SKM-1 (cell line): Measurements from ENCODE around the gene PPP1CA.

ENCODE experiments used
- DNase-seq: peaks from one replicate; lab custom pipeline; 2025; ENCODE audit not compliant: unreplicated experiment; lab: John Stamatoyannopoulos, UW

PPP1CA gene

GRCh38 chr11:67387069-67387468 lies 14.6 kb downstream of the PPP1CA start:
- no peak for DNase-seq

DNA sequence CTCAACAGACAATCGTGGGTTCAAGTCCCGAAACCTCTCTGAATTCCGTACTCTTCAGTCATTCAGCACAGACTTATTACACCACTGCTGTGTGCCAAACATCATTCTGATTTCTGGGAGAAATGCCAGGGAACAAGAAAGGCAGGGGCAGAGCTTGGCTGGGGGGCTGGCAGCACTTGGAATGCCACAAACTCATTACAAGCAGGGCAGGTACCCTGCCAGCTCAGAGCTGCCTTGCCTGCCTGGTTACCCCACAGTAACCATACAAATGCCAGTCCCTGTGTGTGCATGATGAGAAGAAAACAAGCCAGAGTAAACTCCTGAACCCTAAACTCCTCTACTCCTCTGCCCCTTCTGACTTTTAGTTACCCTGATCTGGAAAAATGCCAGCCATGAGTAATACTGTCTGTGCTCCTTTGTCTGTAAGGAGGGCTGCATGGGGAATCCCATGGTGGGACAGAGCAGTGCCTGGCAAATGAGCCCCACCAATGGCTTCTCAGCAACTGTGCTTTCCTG lies 16.7 kb downstream of the PPP1CA start:
- DNase-seq, result no peak

- peak; percentile 66 for DNase-seq
Observed at GRCh38 chr11:67382276-67383136, 19.2 kb downstream of the PPP1CA start.

DNA sequence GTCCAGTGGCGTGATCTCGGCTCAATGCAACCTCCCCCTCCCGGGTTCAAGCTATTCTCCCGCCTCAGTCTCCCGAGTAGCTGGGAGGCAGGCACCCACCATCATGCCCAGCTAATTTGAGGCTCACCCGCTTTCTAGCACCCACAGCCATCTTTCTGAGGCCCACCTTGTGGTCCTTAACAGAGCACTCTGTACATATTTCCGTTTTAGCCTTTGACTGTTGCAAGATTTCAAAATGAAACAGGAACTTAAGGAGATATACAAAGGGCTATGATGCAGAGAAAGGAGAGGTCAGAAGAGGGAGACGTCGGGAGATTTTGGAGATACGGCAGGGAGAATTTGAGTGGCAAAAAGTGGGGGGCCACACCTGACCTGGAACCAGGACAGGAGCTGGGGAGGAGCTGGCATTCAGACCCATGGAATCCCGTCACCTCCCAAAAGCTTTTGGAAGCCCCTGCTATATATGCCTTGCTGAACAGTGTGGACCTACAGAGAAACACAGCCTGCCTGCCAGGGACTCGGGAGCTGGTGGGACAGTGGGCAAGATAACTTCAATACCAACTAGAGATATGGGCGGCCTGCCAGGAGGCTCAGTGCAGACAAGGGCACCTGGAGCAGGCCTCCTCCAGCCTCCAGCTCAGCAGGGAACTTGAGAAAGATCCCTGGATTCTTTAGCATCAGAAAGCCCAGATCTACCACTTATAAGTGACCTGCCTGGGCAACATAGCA lies 20.2 kb downstream of the PPP1CA start:
- peak; percentile 85 for DNase-seq

- no peak for DNase-seq
Observed at GRCh38 chr11:67379061-67380058, 22.3 kb downstream of the PPP1CA start.

DNA sequence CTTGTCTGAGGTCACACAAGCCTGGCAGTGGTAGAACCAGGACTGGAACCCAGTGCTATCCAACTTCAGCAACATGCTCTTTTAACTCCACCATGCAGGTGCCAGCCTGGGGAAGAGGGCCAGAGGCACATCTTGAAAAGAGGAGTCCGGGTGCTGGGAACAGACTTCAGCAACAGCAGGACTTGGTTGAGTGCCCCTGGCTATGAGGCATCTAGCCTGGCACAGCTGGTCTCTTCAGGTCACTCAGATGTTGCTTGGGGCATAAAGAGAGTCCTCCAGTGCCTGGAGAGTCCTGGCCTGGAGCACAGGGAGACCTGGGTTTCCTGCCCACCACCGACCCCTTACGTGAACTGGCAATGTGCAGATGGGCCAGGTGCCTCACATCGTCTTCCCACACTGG lies 23.1 kb downstream of the PPP1CA start:
- no peak for DNase-seq

DNA sequence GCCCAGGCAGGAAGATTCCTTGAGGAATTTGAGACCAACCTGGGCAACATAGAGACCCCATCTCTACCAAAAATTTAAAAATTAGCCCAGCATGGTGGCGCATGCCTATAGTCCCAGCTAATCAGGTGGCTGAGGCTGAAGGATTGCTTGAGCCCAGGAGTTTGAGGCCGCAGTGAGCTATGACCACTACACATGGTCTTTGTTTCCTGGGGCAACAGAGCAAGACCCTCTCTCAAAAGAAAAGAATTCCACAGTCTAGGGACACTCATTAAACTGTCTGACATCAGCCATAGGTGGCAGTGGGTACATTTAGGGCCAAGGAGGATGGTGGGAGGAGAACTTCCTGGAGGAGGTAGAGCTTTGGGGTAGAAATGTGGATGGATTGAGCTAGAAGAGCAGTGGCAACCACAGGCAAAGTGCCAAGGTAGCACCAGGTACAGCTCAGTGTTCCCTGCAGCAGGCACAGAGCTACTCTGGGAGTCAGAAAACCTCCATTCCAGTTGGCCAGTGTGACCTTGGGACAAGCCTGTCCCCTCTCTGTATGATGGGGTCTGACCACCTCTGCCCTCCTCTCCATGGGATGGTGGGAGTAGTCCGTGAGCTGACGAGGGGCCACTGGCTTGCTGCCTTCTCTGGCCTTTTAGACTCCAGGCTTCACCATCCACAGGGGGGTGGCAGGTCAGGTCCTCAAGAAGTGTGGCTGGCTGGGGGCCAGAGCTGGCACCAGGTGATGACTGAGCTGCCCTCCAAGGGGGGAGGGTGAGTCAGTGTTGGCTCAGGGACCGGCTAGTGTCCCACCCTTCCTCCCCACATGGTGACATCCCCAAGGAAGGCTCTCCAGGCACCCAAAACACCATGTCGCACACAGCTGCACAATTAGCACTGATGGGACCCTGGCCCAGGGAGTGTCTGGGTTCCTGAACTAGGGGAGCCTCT lies 24.5 kb downstream of the PPP1CA start:
- DNase-seq, result no peak

- DNase-seq, result no peak
Observed at GRCh38 chr11:67376063-67376820, 25.4 kb downstream of the PPP1CA start.

GRCh38 chr11:67375320-67376055 lies 26.2 kb downstream of the PPP1CA start:
- no peak for DNase-seq

DNA sequence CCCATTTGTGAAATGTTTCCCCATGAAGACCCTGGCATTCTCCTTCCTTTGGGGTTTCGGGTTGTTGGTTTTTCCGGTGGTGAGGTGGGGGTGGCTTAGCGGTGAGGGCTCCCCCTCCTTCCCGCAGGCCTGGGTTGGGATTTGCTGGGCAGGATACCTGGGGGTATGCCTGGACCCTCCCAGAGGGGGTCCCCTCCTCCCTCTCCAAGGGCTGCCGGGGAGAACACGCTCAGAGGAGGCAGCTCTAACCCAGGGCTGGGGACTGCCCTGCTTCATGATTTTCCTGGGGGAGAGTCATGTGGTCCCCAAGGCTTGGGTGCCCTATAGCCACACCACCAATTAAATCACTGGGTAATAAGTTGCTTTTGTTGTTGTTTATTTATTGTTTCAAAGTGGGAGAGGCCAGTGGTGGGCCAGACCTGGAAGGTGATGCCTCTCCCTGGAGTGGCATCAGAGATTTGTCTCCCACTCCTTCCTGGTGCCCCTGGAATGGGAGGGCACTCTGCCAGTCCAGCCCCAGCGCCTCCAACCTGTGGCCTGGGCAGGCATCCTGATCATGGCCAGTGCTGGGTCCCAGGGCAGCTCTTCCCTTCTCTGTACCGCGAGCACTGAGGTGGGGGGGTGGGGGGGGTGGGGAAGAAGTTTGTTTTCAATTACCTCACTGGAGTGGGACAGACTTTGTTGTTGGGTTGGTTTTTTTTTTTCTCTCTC lies 26.9 kb downstream of the PPP1CA start:
- no peak for DNase-seq

DNA sequence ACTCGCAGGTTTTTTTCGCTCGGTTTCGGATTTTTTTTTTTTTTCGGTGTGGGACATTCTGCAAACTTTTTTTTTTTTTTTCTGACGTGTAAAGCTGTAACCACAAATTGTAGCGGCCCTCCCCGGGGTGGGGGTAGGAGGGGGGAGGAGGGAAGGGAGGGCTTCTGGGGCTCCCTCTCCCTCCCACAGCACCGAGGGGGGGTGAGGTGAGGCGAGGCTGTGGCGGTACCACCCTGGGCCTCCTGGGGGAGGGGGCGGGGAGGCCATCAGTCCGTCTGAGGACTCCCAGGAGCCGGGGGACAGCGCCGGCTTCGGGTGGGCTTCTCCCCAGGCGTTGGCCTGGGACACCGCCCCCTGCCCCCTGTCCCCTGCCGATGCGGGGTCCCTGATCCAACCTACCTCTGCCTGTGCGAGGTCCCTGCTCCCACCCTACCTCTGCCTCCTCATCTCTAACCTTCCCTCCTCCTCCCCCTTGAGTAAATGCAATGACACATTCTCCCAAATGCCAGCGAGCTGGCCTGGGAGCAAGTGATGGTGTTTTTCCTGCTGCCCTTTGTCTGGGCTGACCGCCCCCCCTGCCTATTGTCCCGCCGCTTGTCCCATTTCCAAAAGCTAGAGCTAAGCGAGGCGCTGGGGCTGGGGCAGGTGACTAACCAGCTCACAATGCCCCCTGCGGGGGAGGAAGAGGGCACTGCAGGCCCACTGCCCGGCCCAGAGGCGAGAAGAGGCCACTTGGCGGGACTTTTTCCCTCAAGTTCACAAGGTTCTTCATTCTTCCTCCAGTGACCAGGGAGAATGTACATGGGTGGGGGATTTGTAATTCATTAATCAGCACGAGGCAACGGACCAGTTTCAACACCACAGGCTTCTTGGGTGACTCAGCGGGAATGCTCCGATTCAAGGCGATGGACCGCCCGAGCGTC lies 27.7 kb downstream of the PPP1CA start:
- DNase-seq, result peak; percentile 26

DNA sequence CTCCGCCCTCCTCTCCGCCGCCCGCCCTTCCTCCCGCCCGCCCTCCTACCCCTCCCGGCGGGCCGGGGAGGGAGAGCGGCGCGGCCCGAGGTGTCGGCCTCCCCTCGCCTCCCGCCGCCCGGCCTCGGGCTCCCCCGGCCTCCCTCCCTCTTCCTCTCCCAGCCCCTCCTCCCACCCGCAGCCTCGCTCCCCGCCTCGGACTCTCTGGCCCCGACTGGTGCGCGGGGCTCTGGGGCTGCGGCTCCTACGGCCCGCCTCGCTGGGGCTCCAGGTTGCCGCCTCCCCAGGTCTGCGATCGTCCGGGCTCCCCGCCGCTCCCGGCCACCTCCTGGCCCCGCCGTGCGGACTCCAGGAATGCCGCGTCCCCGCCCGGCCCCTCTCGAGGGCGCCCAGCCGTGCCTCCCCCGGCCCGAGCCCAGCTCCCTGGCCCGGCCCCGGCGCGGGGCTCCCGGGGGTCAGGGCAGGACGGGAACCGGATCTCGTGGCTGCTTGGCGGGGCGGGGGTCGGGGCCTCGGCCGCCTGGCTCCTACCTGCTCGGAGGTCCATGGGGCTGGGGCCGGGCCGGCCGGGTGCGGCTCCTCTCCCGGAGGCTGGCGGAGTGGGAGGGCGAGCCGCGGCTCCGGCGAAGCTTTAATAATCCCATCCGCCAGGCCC lies 28.5 kb downstream of the PPP1CA start, which contains the start of gene CLCF1:
TSS of gene CLCF1 (minus strand) at position 606 of the 655 bp plus-strand sequence. CDS start at position 547, 59 bp downstream.
- DNase-seq, result no peak

GRCh38 chr11:67372321-67372992 lies 29.2 kb downstream of the PPP1CA start:
- DNase-seq, result no peak

GRCh38 chr11:67371911-67372320 lies 29.7 kb downstream of the PPP1CA start:
- no peak for DNase-seq

GRCh38 chr11:67371189-67371910 lies 30.3 kb downstream of the PPP1CA start:
- DNase-seq, result peak; percentile 30
